PC-3 (cell line): ENCODE results near the gene KCNC4.

ENCODE experiments used
- EZH2 ChIP-seq: fragments of 300-600 bp; sonication (generic); IDR thresholded peaks from one replicate; pipeline ENCODE4 v1.6.1; 2017; ENCODE audit warnings: antibody characterized with exemption, mild to moderate bottlenecking, low read length; ENCODE audit not compliant: unreplicated experiment
- EZH2phosphoT487 ChIP-seq: fragments of 300-600 bp; sonication (generic); IDR thresholded peaks from 2 replicates; pipeline ENCODE4 v1.6.1; 2018; ENCODE audit warnings: mild to moderate bottlenecking, antibody characterized with exemption, low read length, borderline replicate concordance
- TF ChIP-seq, protein P1 (sequence below): fragments of 300-600 bp; sonication (generic); conservative IDR thresholded peaks from 2 replicates; pipeline ENCODE4 v1.5.1; 2017; ENCODE audit warnings: antibody characterized with exemption, low read depth, mild to moderate bottlenecking, low read length

DNA sequence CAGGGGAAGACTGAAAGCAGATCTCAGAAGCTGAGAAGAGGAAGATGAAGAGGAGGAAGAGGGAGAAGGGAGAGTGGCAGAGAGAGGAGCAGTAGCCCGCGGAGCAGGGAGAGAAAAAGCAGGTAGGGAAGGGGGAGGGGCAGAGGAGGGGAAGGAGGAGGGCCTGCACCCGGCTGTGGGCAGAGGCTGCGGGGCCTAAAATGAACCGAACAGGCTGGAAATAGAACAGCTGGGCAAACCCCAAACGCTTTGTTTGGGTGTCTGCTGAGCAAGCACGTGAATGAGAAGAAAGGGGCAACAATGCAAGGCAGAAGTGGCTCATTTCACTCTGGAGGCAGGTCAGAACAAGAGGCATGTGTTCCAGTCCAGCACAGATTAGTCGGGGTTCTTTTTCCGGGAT lies 33.5 kb downstream of the KCNC4 start:
- TF ChIP-seq, protein P1, sequence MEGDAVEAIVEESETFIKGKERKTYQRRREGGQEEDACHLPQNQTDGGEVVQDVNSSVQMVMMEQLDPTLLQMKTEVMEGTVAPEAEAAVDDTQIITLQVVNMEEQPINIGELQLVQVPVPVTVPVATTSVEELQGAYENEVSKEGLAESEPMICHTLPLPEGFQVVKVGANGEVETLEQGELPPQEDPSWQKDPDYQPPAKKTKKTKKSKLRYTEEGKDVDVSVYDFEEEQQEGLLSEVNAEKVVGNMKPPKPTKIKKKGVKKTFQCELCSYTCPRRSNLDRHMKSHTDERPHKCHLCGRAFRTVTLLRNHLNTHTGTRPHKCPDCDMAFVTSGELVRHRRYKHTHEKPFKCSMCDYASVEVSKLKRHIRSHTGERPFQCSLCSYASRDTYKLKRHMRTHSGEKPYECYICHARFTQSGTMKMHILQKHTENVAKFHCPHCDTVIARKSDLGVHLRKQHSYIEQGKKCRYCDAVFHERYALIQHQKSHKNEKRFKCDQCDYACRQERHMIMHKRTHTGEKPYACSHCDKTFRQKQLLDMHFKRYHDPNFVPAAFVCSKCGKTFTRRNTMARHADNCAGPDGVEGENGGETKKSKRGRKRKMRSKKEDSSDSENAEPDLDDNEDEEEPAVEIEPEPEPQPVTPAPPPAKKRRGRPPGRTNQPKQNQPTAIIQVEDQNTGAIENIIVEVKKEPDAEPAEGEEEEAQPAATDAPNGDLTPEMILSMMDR, result no peak
- TF ChIP-seq EZH2, result no peak
- TF ChIP-seq EZH2phosphoT487, result no peak
